Kidney (tissue), 14 donors: ENCODE data around the gene DCAF5. TPM values are rescaled to one million over a fixed set of nuclear protein-coding genes. Genes with fewer than 3 reads are reported as not detected.

Experiments
- DNase-seq, 5 donors: peaks; one replicate each; pipeline ENCODE4 v3.0.0-alpha.2; 2013 to 2020
- FAIRE-seq: peaks from 2 replicates; lab custom pipeline; 2012; peaks lifted over from hg19 to GRCh38; lab: Jason Lieb, UNC
- H3K27ac ChIP-seq, 2 donors: one replicate each; pipeline ENCODE4 v1.7.0; 2013; ENCODE audit warnings: low read depth in 2 of 2, low read length in 2 of 2, inconsistent platforms in 1 of 2
- H3K27me3 ChIP-seq: one replicate; pipeline ENCODE4 v1.7.1; 2013; ENCODE audit warnings: low read length, inconsistent platforms; ENCODE audit not compliant: control insufficient read depth, insufficient read depth
- H3K36me3 ChIP-seq, 3 donors: one replicate each; pipeline versions ENCODE4 v1.7.0 to v1.7.1; 2013; ENCODE audit warnings: low read length in 3 of 3, control low read depth in 1 of 3, inconsistent platforms in 1 of 3; ENCODE audit not compliant: insufficient read depth in 3 of 3, control insufficient read depth in 2 of 3
- H3K4me1 ChIP-seq, 3 donors: one replicate each; pipeline versions ENCODE4 v1.7.0 to v1.7.1; 2013; ENCODE audit warnings: low read length in 3 of 3, inconsistent platforms in 1 of 3, low read depth in 1 of 3; ENCODE audit not compliant: control insufficient read depth in 2 of 3, insufficient read depth in 2 of 3
- H3K4me3 ChIP-seq, 3 donors: one replicate each; pipeline versions ENCODE4 v1.7.0 to v1.8.1; 2013; ENCODE audit warnings: low read length in 3 of 3, control low read depth in 1 of 3, inconsistent platforms in 1 of 3
- H3K9ac ChIP-seq, 3 donors: one replicate each; pipeline versions ENCODE4 v1.7.0 to v1.7.1; 2013; ENCODE audit warnings: low read length in 3 of 3, control low read depth in 1 of 3, inconsistent platforms in 1 of 3
- H3K9me3 ChIP-seq, 3 donors: one replicate each; pipeline versions ENCODE4 v1.7.0 to v1.7.1; 2013; ENCODE audit warnings: low read length in 3 of 3, control low read depth in 1 of 3, inconsistent platforms in 1 of 3; ENCODE audit not compliant: control insufficient read depth in 2 of 3, insufficient read depth in 1 of 3
- CTCF ChIP-seq: IDR thresholded peaks from 3 replicates; pipeline ENCODE4 v1.5.1; 2012; ENCODE audit warnings: mild to moderate bottlenecking, moderate library complexity, borderline replicate concordance; ENCODE audit not compliant: insufficient read depth; ENCODE audit errors: extremely low read depth
- intact Hi-C: fragments of 100-400 bp; cut with DNase I; formaldehyde crosslinking; loops from one replicate; pipeline ENCODE4 v1.11.1; 2022
- polyA plus RNA-seq: library from polyadenylated mRNA; stranded (reverse); fragments of 350-450 nt; fragmentation: Illumina TruSeq; extraction: RNeasy Lipid Tissue Mini Kit (QIAGEN cat#74804); gene quantifications from one replicate; pipeline ENCODE4 v1.2.3, GENCODE V29; 2014; ENCODE audit warnings: low read depth, low replicate concordance; ENCODE audit not compliant: insufficient read depth
- total RNA-seq: library from RNA; stranded (reverse); fragmentation: NEBNext Ultra II Directional; extraction: Animal tissue kit (Norgen Biotek cat#: 25700); gene quantifications from one replicate; pipeline ENCODE4 v1.2.1, GENCODE V29; 2021
- donor health status: control.
- donor health status: control.
- donor health status: control.
- donor health status: control.
- donor health status: control.
- donor health status: DM: yes; HTN: yes; CAD: no.
- donor health status: Normal renal cell carcinoma (clear cell type).

Gene DCAF5
- total and polyA plus RNA-seq, 2 donors from 2014 or later = 17.3 to 51.0 TPM

DNA sequence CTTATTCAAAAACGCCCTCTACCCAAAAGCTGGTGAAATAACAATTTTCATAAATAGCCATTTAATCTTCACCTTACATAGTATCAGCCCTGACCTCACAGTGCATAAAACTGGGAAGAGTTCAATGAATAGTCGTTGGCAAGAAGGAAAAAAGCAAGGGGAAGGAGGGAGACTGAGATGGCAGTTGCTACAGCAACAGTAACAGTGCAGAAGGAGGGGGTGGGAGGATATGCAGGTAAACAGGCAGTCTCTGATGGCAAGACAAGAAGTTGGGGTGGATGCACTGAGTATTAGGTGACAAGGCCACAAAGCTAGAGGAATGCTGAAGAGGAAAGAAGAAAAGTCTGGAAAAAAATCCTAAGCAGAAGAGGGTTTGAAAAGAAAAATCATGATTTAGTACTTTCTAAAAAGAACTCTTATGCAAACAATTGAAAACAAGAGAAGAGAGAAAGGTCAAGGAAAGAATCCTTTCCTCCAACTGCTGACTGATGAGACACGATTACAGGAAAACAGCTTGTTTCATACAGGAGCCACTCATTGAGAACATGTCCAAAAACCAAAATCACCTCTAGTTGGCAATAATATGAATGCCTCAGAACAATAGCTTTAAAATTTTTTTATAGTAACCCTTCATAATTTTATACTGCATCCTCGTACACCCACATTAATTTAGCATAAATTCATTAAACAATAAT is 56.0 kb downstream of the DCAF5 start:
- Histone ChIP-seq H3K36me3 (peaks cover 0 to 4% (median 0%) of the 10 kb centered on the region in 3 donors), H3K4me3 (no peak overlapping the region), H3K9ac (no peak overlapping the region), H3K27ac (peak overlapping the region in 1 of 2 donors; percentile 8), H3K4me1 (peaks cover 0 to 21% (median 13%) of the 10 kb centered on the region in 3 donors), H3K27me3 (no peaks in the 10 kb centered on the region), H3K9me3 (no peaks in the 10 kb centered on the region)
- DNase-seq (peak in 3 of 5 donors; percentile 51 to 57 (median 52)), FAIRE-seq (no peak)
- TF ChIP-seq CTCF = no peak
- intact Hi-C loops = no loop called here

DNA sequence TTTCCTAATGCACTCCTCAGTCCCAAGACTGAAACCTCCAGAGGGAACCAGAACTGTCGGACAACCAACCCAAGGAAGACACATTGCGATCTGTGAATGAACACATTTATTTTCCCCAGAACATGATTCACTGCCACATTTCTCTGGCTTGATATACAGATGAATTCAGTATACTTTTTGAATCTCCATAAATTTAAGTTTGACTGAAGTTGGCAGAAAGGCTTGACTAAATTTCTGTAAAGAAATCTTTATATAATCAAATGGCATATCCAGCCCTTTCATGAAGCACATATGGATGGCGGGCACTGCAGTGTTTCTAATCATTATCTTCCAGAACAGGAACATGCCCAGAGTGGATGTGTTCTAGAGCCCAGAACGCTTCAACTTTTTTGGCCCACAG is 56.7 kb downstream of the DCAF5 start:
- intact Hi-C loops = no loop called here
- H3K4me3 ChIP-seq = no peak overlapping the region
- peaks cover 0 to 8% (median 4%) of the 10 kb centered on the region in 3 donors for H3K36me3 ChIP-seq
- FAIRE-seq (no peak), DNase-seq (no peak)
- H3K27me3 ChIP-seq = no peaks in the 10 kb centered on the region
- peak overlapping the region in 1 of 2 donors; percentile 8 for H3K27ac ChIP-seq
- H3K9ac ChIP-seq = no peak overlapping the region
- H3K4me1 ChIP-seq = peaks cover 0 to 16% (median 11%) of the 10 kb centered on the region in 3 donors
- no peak for TF ChIP-seq CTCF
- H3K9me3 ChIP-seq = no peaks in the 10 kb centered on the region

DNA sequence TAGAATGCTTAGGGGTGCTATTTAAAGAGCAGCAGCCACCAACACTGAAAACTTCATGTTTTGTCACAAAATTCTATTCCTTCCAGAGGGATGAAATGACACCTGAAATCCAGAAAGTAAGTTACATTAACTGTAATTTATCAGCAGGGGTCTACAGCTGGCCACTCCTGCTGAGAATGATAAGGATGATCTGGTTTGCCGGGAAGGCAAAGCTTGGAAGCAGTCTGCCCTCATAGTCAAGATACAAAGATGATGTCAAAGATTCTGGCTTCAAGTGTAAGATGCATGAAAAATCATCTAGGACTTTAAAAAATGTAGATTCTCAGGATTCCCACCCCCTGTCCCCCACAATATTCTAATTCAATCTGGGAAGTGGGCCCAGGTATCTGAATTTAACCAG is 58.4 kb downstream of the DCAF5 start:
- intact Hi-C loops = no loop called here
- no peak overlapping the region for H3K9ac ChIP-seq
- FAIRE-seq (no peak), DNase-seq (no peak)
- TF ChIP-seq CTCF = no peak
- peaks cover 0 to 11% (median 10%) of the 10 kb centered on the region in 3 donors for H3K4me1 ChIP-seq
- no peaks in the 10 kb centered on the region for H3K27me3 ChIP-seq
- H3K27ac ChIP-seq = no peak overlapping the region
- H3K9me3 ChIP-seq = no peaks in the 10 kb centered on the region
- peaks cover 0 to 17% (median 13%) of the 10 kb centered on the region in 3 donors for H3K36me3 ChIP-seq
- no peak overlapping the region for H3K4me3 ChIP-seq
